ENCODE results near the gene NDRG3.

DNA sequence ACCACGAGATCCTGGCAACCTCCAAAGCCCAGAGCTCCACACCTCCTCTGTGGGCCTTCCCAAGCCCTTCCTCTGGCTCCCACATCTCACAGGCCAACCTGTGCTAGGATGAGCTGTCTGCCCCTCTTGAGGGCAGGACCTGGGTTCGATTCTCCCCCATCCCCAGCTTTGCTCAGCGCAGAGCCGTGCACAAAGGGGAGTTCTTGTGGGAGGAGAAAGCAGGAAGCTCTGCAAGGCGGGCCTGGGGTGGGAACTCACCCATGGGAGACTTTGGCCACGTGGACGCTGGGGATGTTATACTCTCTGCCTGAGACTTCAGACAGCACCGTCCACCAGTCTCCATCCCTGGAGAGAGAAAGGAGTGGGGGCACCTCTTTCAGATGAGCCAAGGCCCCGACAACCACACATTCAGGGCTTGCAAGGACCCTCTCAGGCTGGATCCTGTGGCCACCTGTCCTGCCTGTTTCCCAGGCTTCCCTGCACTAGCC lies 112.6 kb downstream of the NDRG3 start:
- TF ChIP-seq, protein P1, sequence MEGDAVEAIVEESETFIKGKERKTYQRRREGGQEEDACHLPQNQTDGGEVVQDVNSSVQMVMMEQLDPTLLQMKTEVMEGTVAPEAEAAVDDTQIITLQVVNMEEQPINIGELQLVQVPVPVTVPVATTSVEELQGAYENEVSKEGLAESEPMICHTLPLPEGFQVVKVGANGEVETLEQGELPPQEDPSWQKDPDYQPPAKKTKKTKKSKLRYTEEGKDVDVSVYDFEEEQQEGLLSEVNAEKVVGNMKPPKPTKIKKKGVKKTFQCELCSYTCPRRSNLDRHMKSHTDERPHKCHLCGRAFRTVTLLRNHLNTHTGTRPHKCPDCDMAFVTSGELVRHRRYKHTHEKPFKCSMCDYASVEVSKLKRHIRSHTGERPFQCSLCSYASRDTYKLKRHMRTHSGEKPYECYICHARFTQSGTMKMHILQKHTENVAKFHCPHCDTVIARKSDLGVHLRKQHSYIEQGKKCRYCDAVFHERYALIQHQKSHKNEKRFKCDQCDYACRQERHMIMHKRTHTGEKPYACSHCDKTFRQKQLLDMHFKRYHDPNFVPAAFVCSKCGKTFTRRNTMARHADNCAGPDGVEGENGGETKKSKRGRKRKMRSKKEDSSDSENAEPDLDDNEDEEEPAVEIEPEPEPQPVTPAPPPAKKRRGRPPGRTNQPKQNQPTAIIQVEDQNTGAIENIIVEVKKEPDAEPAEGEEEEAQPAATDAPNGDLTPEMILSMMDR (conservative IDR thresholded peaks at IDR 0.05 in 1 of 2, IDR thresholded peaks at IDR 0.05 in 1 of 2; ENCODE audit: extremely low read depth in 1 of 2, insufficient read depth in 1 of 2, low read depth in 1 of 2, low read length in 2 of 2): no peak
- TF ChIP-seq EZH2 (IDR thresholded peaks at IDR 0.05; ENCODE audit: borderline replicate concordance, low read length): no peak

Measured in mammary epithelial cell (primary cell).